GM18907 (cell line): ENCODE measurements around the gene PDCD2L.
"Not testable (repeated sequence)": the region's sequence is repeated elsewhere in the genome, so short reads cannot be mapped to it uniquely, and the experiment has no call there.

Experiments used
- ATAC-seq: cut with Tn5 transposase; IDR thresholded peaks from one replicate; pipeline ENCODE4 v1.9.1; 2021; ENCODE audit warnings: mild to moderate bottlenecking, moderate library complexity; ENCODE audit not compliant: unreplicated experiment

The PDCD2L gene

GRCh38 chr19:34373601-34374288 lies 30.5 kb upstream of the PDCD2L start:
- no peak for ATAC-seq

- ATAC-seq = no peak
Observed at GRCh38 chr19:34375598-34375997, 28.6 kb upstream of the PDCD2L start.

GRCh38 chr19:34380639-34381241 lies 23.5 kb upstream of the PDCD2L start:
- no peak for ATAC-seq

GRCh38 chr19:34381399-34382251 lies 22.6 kb upstream of the PDCD2L start:
- no peak for ATAC-seq

- no peak for ATAC-seq
Observed at GRCh38 chr19:34382471-34382870, 21.7 kb upstream of the PDCD2L start.

GRCh38 chr19:34383599-34383998 lies 20.6 kb upstream of the PDCD2L start:
- ATAC-seq = no peak

GRCh38 chr19:34386645-34387445 lies 17.4 kb upstream of the PDCD2L start:
- no peak for ATAC-seq

GRCh38 chr19:34387446-34387810 lies 16.8 kb upstream of the PDCD2L start:
- ATAC-seq = no peak

- ATAC-seq = not testable (repeated sequence)
Observed at GRCh38 chr19:34388745-34389144, 15.5 kb upstream of the PDCD2L start.

- no peak for ATAC-seq
Observed at GRCh38 chr19:34391813-34392212, 12.4 kb upstream of the PDCD2L start.

GRCh38 chr19:34393031-34393430 lies 11.2 kb upstream of the PDCD2L start:
- ATAC-seq = no peak

- ATAC-seq = no peak
Observed at GRCh38 chr19:34393629-34394028, 10.6 kb upstream of the PDCD2L start.

- ATAC-seq = no peak
Observed at GRCh38 chr19:34397853-34398252, 6.3 kb upstream of the PDCD2L start.

GRCh38 chr19:34399886-34400285 lies 4.3 kb upstream of the PDCD2L start:
- ATAC-seq = no peak

- not testable (repeated sequence) for ATAC-seq
Observed at GRCh38 chr19:34400844-34401243, 3.4 kb upstream of the PDCD2L start.

- ATAC-seq = no peak
Observed at GRCh38 chr19:34402074-34402600, 2.1 kb upstream of the PDCD2L start.

GRCh38 chr19:34403784-34404108 lies 453 bp upstream of the PDCD2L start:
- peak; percentile 7 for ATAC-seq

- ATAC-seq = no peak
Observed at GRCh38 chr19:34405892-34406660, 1.9 kb downstream of the PDCD2L start.

GRCh38 chr19:34408411-34408810 lies 4.2 kb downstream of the PDCD2L start:
- no peak for ATAC-seq
